Keratinocyte (primary cell): ENCODE data around the gene LIN28B.

ENCODE experiments used
- EZH2 ChIP-seq: IDR thresholded peaks from one replicate; pipeline ENCODE4 v1.6.1; 2012; ENCODE audit warnings: inconsistent platforms, mild to moderate bottlenecking, low read length, moderate library complexity
- TF ChIP-seq, protein P1 (sequence below), 3 experiments: IDR thresholded peaks in 1 of 3; conservative IDR thresholded peaks in 1 of 3; optimal IDR thresholded peaks in 1 of 3; 2 replicates in 2 of 3; 3 replicates in 1 of 3; pipeline versions ENCODE3 to v1.5.1; 2011; ENCODE audit warnings: low read length in 3 of 3, mild to moderate bottlenecking in 3 of 3, moderate library complexity in 2 of 3, control low read depth in 1 of 3, inconsistent platforms in 1 of 3; ENCODE audit not compliant: insufficient read depth in 2 of 3; ENCODE audit errors: extremely low read depth in 1 of 3

DNA sequence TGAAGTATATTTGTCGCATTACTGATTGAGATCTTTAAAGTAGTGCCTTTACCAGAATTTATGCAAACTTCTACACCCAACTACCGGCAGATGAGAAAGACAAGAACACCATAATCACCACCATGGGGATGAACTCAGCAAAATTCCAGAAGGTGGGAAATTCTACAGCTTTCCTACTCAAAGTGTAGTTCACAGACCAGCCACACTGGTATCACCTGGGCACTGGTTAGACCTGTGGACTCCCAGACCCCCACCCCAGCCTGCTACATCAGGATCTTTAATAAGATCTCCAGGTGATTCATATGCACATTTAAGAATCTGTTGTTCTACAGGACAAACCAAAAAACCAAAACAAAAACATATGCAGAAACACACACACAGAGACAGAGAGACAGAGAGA is 155.0 kb downstream of the LIN28B start:
- TF ChIP-seq, protein P1, sequence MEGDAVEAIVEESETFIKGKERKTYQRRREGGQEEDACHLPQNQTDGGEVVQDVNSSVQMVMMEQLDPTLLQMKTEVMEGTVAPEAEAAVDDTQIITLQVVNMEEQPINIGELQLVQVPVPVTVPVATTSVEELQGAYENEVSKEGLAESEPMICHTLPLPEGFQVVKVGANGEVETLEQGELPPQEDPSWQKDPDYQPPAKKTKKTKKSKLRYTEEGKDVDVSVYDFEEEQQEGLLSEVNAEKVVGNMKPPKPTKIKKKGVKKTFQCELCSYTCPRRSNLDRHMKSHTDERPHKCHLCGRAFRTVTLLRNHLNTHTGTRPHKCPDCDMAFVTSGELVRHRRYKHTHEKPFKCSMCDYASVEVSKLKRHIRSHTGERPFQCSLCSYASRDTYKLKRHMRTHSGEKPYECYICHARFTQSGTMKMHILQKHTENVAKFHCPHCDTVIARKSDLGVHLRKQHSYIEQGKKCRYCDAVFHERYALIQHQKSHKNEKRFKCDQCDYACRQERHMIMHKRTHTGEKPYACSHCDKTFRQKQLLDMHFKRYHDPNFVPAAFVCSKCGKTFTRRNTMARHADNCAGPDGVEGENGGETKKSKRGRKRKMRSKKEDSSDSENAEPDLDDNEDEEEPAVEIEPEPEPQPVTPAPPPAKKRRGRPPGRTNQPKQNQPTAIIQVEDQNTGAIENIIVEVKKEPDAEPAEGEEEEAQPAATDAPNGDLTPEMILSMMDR (optimal IDR thresholded peaks at IDR 0.05 in 1 of 3, IDR thresholded peaks at IDR 0.05 in 1 of 3, conservative IDR thresholded peaks at IDR 0.05 in 1 of 3; ENCODE audit: extremely low read depth in 1 of 3, insufficient read depth in 2 of 3, low read length in 3 of 3), result no peak
- no peak for TF ChIP-seq EZH2
